ENCODE data around the gene USP48. TPM values are rescaled to one million over a fixed set of nuclear protein-coding genes. Genes with fewer than 3 reads are reported as not detected.

USP48 gene
- total and polyA plus RNA-seq, 2 of the 4 experiments (the other 2 are of a cell fraction) = 24.7 to 25.0 TPM

GRCh38 chr1:21652101-21652936 is 130.6 kb downstream of the USP48 start:
- ChIA-PET CTCF (no interaction called here), POLR2A (ENCODE audit: unreplicated experiment) (no interaction called here)
- Histone ChIP-seq H3K9me1 (ENCODE audit: insufficient read depth, low read length) (0 out of 2 replicates have a peak, but pooled peaks cover 5% of the 10 kb centered on the region), H3K4me1 (ENCODE audit: control insufficient read depth, insufficient read depth, low read length) (peaks cover 3% of the 10 kb centered on the region; the same call in 1 of the 2 replicates), H4K91ac (ENCODE audit: insufficient read depth, low read depth, low read length) (no peak overlapping the region), H3K27me3 (ENCODE audit: control insufficient read depth, insufficient read depth, low read length) (peaks cover 55% of the 10 kb centered on the region), H3K18ac (ENCODE audit: low read depth, low read length) (no peak overlapping the region), H3K9ac (ENCODE audit: low read depth, low read length) (no peak overlapping the region), H2BK5ac (ENCODE audit: low read depth, low read length, poor library complexity, severe bottlenecking) (no peak overlapping the region), H3K79me1 (ENCODE audit: low read depth in 1 of 2, low read length in 2 of 2) (no peaks in the 10 kb centered on the region), H3K27ac (ENCODE audit: insufficient read depth, low read length) (no peak overlapping the region), H3K4me2 (ENCODE audit: low read depth, low read length) (no peak overlapping the region), H3K14ac (replicated peaks; ENCODE audit: low read depth, low read length) (no peak overlapping the region), H3K4me3 (ENCODE audit: insufficient read depth, low read depth, low read length) (no peak overlapping the region), H3K4ac (ENCODE audit: low read depth, low read length) (no peak overlapping the region), H2BK20ac (ENCODE audit: low read depth, low read length) (no peak overlapping the region), H2BK15ac (ENCODE audit: low read depth, low read length) (no peak overlapping the region), H3K36me3 (ENCODE audit: control insufficient read depth, insufficient read depth, low read length) (no peaks in the 10 kb centered on the region), H3K9me3 (ENCODE audit: control insufficient read depth, insufficient read depth, low read length) (no peaks in the 10 kb centered on the region), H2AK9ac (replicated peaks; ENCODE audit: low read depth, low read length, poor library complexity) (no peak overlapping the region), H4K5ac (ENCODE audit: low read depth, low read length) (no peak overlapping the region), H3K56ac (ENCODE audit: extremely low read depth, insufficient read depth, low read length) (no peak overlapping the region), H2BK120ac (ENCODE audit: low read depth, low read length) (no peak overlapping the region), H4K8ac (ENCODE audit: low read depth in 2 of 2, low read length in 2 of 2) (no peak overlapping the region), H2AFZ (replicated peaks; ENCODE audit: low read length, poor library complexity) (no peak overlapping the region), H3K23ac (ENCODE audit: low read depth, low read length) (no peak overlapping the region), H4K20me1 (ENCODE audit: insufficient read depth, low read length) (peaks cover 9% of the 10 kb centered on the region; the same call in 1 of the 2 replicates), H2AK5ac (ENCODE audit: low read depth, low read length) (no peak overlapping the region)
- BruUV-seq (replicated peaks) = no TSS peak
- ATAC-seq (ENCODE audit: low read depth) (no peak), DNase-seq (no peak)
- dilution Hi-C loops (cut with HindIII; ENCODE audit: low sequenced_read_pairs, unreplicated experiment) = no loop called here
- in situ Hi-C loops (cut with MboI; ENCODE audit: low sequenced_read_pairs) = loop anchor here (10.0 kb wide), 2 partner anchors 278 to 398 kb away; no protein-coding TSS in a partner anchor
- WGBS, 2 experiments (ENCODE audit: extremely low coverage in 2 of 2, insufficient read length in 1 of 2) = 11% methylated on average over 17 of the region's 39 CpGs; no CpG with 5 or more reads in 1 of the 2 experiments
- intact Hi-C loops (cut with micrococcal nuclease) = loop anchor here (10.0 kb wide), 2 partner anchors 118 to 398 kb away; no protein-coding TSS in a partner anchor
- TF ChIP-seq RCOR1 (IDR thresholded peaks at IDR 0.05; ENCODE audit: insufficient replicate concordance, low read length) (no peak), POLR2A (IDR thresholded peaks at IDR 0.05; ENCODE audit: low read depth, low read length) (no peak), CEBPB (IDR thresholded peaks at IDR 0.05; ENCODE audit: low read depth, low read length) (no peak)

Measured in IMR-90 (cell line).